ENCODE measurements around the gene ADAP2. TPM values are rescaled to one million over a fixed set of nuclear protein-coding genes. Genes with fewer than 3 reads are reported as not detected.

The ADAP2 gene
- total RNA-seq, 4 donors from 2014 or later, result 10.5 to 19.1 (median 14.7) TPM

GRCh38 chr17:30954046-30954830, 32.5 kb downstream of the ADAP2 start:
- H3K4me1 ChIP-seq, result peaks cover 8 to 34% (median 23%) of the 10 kb centered on the region in 4 donors
- no peaks in the 10 kb centered on the region for H3K36me3 ChIP-seq
- H3K27ac ChIP-seq (replicated peaks in 1 of 4), result peak overlapping the region in 3 of 4 donors; percentile 2 to 52 (median 11)
- intact Hi-C loops (cut with DNase I), result no loop called here
- 80% methylated on average over 5 of the region's 6 CpGs for WGBS
- H3K27me3 ChIP-seq, result no peaks in the 10 kb centered on the region
- H3K4me3 ChIP-seq, result no peak overlapping the region
- TF ChIP-seq POLR2AphosphoS5 (IDR thresholded peaks at IDR 0.05) (peak in 1 of 2 donors; percentile 11), CTCF (IDR thresholded peaks at IDR 0.05) (no peak), POLR2A (IDR thresholded peaks at IDR 0.05; ENCODE audit: low read depth) (no peak), EP300 (IDR thresholded peaks at IDR 0.05) (no peak)
- no peak for DNase-seq (ENCODE audit: extremely low spot score)
- H3K9me3 ChIP-seq, result no peaks in the 10 kb centered on the region

DNA sequence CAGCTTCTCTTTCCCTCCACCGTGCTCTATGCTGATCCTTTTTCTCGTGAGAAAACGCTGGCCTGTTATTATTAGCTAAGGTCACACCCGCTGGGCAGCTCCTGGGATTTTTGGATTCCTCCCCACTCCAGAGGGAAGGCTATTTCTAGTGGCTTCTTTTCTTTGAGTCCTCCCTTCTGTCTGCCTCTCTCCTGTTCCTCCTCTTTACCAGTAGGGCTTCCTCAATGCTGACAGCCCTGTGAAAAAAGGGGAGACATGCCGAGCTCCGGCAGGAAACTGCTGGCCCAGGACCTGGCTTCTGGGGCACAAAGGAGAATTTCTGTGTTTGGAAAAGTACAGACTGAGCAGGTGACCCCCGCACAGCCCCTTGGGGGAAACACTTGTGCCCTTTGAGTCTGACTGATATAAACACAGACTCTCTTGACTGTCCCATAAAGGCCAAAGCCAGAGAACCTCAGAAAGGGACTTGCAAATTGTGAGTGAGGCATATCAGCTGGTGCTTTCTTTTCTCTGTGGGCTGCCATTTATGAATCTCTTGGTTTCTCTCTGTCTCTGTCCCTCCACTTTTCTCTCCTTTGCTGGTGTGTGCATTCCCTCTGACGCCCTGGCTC, 35.1 kb downstream of the ADAP2 start:
- no peak for DNase-seq (ENCODE audit: extremely low spot score)
- TF ChIP-seq CTCF (IDR thresholded peaks at IDR 0.05) (peak in 1 of 3 experiments; percentile 7), EP300 (IDR thresholded peaks at IDR 0.05) (no peak), POLR2A (IDR thresholded peaks at IDR 0.05; ENCODE audit: low read depth) (no peak)
- Histone ChIP-seq H3K36me3 (no peaks in the 10 kb centered on the region), H3K27me3 (no peaks in the 10 kb centered on the region), H3K27ac (replicated peaks in 1 of 4) (peak overlapping the region; percentile 24 to 51 (median 34)), H3K4me1 (peaks cover 8 to 23% (median 16%) of the 10 kb centered on the region in 4 donors), H3K9me3 (no peaks in the 10 kb centered on the region), H3K4me3 (peak overlapping the region in 1 of 4 donors; percentile 14)
- 35% methylated on average over 7 of the region's 8 CpGs for WGBS
- intact Hi-C loops (cut with DNase I), result no loop called here

- peaks cover 8 to 23% (median 16%) of the 10 kb centered on the region in 4 donors for H3K4me1 ChIP-seq
- DNase-seq (ENCODE audit: extremely low spot score), result no peak
- no peaks in the 10 kb centered on the region for H3K9me3 ChIP-seq
- peak overlapping the region in 1 of 4 donors; percentile 13 for H3K27ac ChIP-seq (replicated peaks in 1 of 4)
- no peaks in the 10 kb centered on the region for H3K36me3 ChIP-seq
- TF ChIP-seq CTCF (IDR thresholded peaks at IDR 0.05) (no peak), POLR2AphosphoS5 (IDR thresholded peaks at IDR 0.05) (no peak), POLR2A (IDR thresholded peaks at IDR 0.05; ENCODE audit: low read depth) (no peak), EP300 (IDR thresholded peaks at IDR 0.05) (no peak)
- 93% methylated on average over 4 of the region's 6 CpGs for WGBS
- H3K27me3 ChIP-seq, result no peaks in the 10 kb centered on the region
- intact Hi-C loops (cut with DNase I), result no loop called here
- H3K4me3 ChIP-seq, result no peak overlapping the region
Measured at GRCh38 chr17:30957741-30958140, 36.0 kb downstream of the ADAP2 start.

DNA sequence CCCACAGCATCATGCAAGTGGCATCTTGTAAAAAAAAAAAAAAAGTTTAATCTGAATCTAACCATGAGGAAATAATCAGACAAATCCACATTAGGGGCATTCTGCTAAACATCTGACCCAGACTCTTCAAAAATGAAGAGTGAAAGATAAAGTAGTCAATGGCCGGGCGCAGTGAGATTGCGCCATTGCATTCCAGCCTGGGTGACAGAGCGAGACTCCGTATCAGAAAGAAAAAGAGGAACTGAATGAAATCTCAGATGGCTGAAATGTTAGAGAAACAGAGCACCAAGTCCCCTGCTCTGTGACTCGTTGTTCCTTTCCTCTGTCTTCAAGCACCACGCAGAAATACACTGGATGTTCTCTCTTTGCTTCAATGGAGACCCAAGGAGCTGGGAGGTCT, 36.4 kb downstream of the ADAP2 start:
- no peak overlapping the region for H3K27ac ChIP-seq (replicated peaks in 1 of 4)
- no peak overlapping the region for H3K4me3 ChIP-seq
- H3K27me3 ChIP-seq, result no peaks in the 10 kb centered on the region
- intact Hi-C loops (cut with DNase I), result no loop called here
- no peak for TF ChIP-seq POLR2A (IDR thresholded peaks at IDR 0.05; ENCODE audit: low read depth)
- no peak for TF ChIP-seq EP300 (IDR thresholded peaks at IDR 0.05)
- TF ChIP-seq CTCF (IDR thresholded peaks at IDR 0.05), result no peak
- TF ChIP-seq POLR2AphosphoS5 (IDR thresholded peaks at IDR 0.05), result no peak
- no peaks in the 10 kb centered on the region for H3K9me3 ChIP-seq
- no peak for DNase-seq (ENCODE audit: extremely low spot score)
- no peaks in the 10 kb centered on the region for H3K36me3 ChIP-seq
- WGBS, result 80% methylated on average over 7 of the region's 7 CpGs
- peaks cover 8 to 23% (median 16%) of the 10 kb centered on the region in 4 donors for H3K4me1 ChIP-seq

Measured in esophagus muscularis mucosa (tissue), 4 donors.